GM12874 (cell line): Measurements from ENCODE around the gene ANKRD2.

ENCODE experiments used
- CTCF ChIP-seq: IDR thresholded peaks from 2 replicates; pipeline ENCODE4 v1.5.1; 2011; ENCODE audit warnings: low read depth, mild to moderate bottlenecking, control low read depth, low read length, moderate library complexity; ENCODE audit not compliant: insufficient read depth

Gene ANKRD2

DNA sequence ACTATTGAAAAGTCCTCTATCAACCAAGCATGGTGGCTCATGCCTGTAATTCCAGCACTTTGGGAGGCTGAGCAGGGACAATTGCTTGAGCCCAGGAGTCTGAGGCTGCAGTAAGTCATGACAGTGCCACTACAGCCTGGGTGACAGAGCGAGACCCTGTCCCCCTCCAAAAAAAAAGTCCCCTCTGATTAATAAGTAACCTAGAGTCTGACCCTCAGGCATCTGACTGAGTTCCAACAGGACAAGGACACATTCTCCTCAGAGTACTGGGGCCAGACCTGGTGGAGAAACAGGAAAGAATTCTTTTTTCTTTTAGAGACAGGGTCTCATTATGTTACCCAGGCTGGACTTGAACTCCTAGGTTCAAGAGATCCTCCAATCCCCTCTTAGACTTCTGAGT lies 50.7 kb downstream of the ANKRD2 start:
- no peak for TF ChIP-seq CTCF

DNA sequence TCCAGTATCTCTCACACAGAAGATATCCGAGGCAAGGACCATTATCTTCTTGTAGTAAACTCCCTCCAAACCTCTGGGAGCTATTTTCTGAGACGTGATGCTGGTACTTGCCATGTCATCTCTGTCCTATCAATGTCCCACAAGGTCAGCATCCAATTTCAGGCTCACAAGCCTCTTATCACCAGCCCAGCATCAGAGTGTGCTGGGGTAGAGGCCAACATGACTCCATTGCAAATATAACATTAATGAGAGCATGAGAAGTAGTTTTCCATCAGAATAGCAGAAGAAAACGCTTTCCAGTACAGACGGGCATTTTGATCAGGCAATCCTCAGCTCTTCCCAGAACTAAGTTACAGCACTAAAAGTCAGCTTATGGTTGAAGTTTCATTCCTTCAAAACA lies 55.2 kb downstream of the ANKRD2 start:
- no peak for TF ChIP-seq CTCF

DNA sequence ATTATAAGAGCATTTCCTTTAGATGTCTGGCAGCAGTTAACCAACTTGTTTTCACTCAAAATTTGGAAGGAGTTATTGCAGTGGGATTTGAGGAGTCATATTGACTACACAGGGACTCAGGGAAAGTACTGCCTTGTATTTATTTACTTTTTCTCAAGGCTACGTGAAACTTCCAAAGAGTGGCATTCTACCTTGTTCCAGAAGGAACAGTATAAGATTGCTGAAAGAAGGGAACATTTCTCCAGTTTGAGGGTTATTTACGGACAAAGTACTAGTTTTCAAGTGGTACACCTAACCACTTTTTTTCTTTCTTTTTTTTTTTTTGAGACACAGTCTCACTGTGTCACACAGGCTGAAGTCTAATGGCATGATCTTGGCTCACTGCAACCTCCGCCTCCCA lies 55.6 kb downstream of the ANKRD2 start:
- TF ChIP-seq CTCF = no peak

DNA sequence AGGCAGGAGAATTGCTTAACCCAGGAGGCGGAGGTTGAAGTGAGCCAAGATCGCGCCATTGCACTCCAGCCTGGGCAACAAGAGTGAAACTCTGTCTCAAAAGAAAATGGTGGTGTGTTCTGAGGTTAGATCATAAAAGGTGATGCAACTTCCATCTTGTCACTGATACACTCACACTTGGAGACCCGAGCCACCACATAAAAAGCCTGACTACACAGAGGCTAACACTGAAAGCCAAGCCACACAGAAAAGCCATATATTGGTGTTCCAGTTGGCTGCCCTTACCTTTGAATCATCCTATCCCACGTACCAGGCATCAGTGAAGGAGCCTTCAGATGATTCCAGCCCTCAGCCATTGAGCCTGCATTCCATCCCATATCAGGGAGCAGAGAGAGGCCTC lies 56.7 kb downstream of the ANKRD2 start:
- no peak for TF ChIP-seq CTCF

DNA sequence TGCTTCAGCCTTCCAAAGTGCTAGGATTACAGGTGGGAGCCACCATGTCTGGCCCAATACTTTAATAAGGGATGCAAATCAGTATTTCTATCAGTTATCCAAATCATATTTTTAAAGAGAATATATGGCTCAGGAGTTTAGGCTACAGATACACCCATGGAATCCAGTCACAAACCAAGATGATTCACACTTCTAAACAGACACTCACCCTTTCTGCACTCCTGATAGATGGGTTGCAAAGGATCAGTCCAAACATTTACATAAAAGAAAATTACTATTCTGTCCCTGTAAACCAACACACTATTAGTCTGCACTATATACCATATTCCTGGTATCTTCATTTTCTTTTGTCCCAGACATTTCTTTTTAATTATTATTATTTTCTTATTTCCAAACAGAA lies 58.5 kb downstream of the ANKRD2 start:
- no peak for TF ChIP-seq CTCF

DNA sequence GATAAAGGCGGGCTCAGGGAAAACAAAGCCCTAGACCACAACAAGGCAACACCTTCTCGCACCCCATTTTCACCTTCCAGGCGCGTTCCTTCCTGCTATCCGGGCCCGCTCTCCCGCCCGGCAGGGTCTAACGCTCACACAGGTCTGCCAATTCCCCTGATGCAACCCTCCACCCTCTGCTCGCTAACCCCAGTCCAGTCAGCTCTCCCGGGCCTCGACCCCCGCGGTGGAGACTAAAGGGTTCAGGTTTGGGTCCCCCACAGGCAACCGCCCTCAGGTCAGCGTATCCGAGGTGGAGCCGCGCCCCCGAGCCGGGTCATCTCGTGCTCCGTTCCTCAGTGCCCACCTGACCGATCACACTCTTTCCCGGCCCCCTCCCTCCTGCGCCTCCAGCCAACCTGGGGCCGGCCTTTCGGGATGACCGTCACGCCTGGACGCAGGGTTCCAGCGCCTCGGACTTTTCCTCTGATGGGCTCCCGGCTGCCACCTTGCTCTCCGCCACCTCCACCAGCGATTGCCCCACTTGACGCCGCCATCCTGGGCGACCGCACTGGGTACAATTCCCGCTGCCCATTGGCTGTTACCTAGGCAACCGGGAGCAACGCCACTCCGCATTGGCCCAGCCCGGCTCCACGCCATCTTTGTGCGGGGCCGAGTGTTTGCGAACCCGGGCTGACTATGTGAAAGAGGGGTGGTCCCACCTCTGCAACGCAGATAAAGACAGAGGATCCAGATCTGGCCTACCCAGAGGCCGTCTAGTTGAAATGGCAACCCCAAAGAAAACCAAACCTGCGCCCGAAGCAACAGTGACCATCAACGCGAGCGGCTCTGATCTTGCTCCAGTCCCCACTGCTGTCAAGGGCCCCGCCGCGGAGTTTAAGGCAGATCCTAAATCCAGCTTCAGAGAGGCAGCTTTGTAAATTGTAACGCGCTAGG lies 60.6 kb downstream of the ANKRD2 start, which contains the start of gene MORN4:
TSS of gene MORN4 (minus strand) at position 552 of the 936 bp plus-strand sequence. CDS start 13,847 bp downstream, outside the sequence.
- TF ChIP-seq CTCF = no peak
